Right renal pelvis (tissue), 4 donors: ENCODE measurements around the gene RRP8. TPM values are rescaled to one million over a fixed set of nuclear protein-coding genes. Genes with fewer than 3 reads are reported as not detected.

Experiments
- DNase-seq, 4 donors: peaks; one replicate each; pipeline ENCODE4 v3.0.0-alpha.2; 2013; ENCODE audit warnings: low read depth in 4 of 4, low spot score in 3 of 4, missing footprints in 1 of 4
- polyA plus RNA-seq, 4 donors: library from polyadenylated mRNA; unstranded; fragments of 120-200 nt; gene quantifications; one replicate each; pipeline ENCODE4 v1.2.1, GENCODE V29; 2013; ENCODE audit not compliant: insufficient read length in 4 of 4

Gene RRP8
- polyA plus RNA-seq, 4 donors, result 22.4 to 25.4 (median 23.9) TPM

- no peak for DNase-seq
Observed at GRCh38 chr11:6604790-6605189, 1.4 kb upstream of the RRP8 start.

- DNase-seq, result peak in 1 of 4 donors; percentile 56
Observed at GRCh38 chr11:6604081-6604626, 738 bp upstream of the RRP8 start.

- no peak for DNase-seq
Observed at GRCh38 chr11:6602096-6602940, 1.1 kb downstream of the RRP8 start.

GRCh38 chr11:6601041-6601461 lies 2.4 kb downstream of the RRP8 start:
- DNase-seq, result no peak

GRCh38 chr11:6599881-6600390 lies 3.5 kb downstream of the RRP8 start:
- no peak for DNase-seq

GRCh38 chr11:6599449-6599848 lies 4.0 kb downstream of the RRP8 start:
- DNase-seq, result no peak

- DNase-seq, result no peak
Observed at GRCh38 chr11:6598555-6598954, 4.9 kb downstream of the RRP8 start.

- DNase-seq, result no peak
Observed at GRCh38 chr11:6596239-6596877, 7.1 kb downstream of the RRP8 start.

- DNase-seq, result no peak
Observed at GRCh38 chr11:6594142-6594768, 9.2 kb downstream of the RRP8 start.

GRCh38 chr11:6588018-6588417 lies 15.4 kb downstream of the RRP8 start:
- DNase-seq, result no peak

- no peak for DNase-seq
Observed at GRCh38 chr11:6587360-6587953, 16.0 kb downstream of the RRP8 start.

GRCh38 chr11:6586434-6587359 lies 16.7 kb downstream of the RRP8 start:
- no peak for DNase-seq

- DNase-seq, result no peak
Observed at GRCh38 chr11:6584528-6584927, 18.9 kb downstream of the RRP8 start.

- DNase-seq, result no peak
Observed at GRCh38 chr11:6583584-6583983, 19.8 kb downstream of the RRP8 start.

GRCh38 chr11:6579681-6580080 lies 23.7 kb downstream of the RRP8 start:
- no peak for DNase-seq

- DNase-seq, result no peak
Observed at GRCh38 chr11:6578134-6578533, 25.3 kb downstream of the RRP8 start.

- DNase-seq, result peak in 2 of 4 donors; percentile 19 to 23
Observed at GRCh38 chr11:6576471-6577373, 26.7 kb downstream of the RRP8 start.
